ENCODE measurements around the gene REC114.

DNA sequence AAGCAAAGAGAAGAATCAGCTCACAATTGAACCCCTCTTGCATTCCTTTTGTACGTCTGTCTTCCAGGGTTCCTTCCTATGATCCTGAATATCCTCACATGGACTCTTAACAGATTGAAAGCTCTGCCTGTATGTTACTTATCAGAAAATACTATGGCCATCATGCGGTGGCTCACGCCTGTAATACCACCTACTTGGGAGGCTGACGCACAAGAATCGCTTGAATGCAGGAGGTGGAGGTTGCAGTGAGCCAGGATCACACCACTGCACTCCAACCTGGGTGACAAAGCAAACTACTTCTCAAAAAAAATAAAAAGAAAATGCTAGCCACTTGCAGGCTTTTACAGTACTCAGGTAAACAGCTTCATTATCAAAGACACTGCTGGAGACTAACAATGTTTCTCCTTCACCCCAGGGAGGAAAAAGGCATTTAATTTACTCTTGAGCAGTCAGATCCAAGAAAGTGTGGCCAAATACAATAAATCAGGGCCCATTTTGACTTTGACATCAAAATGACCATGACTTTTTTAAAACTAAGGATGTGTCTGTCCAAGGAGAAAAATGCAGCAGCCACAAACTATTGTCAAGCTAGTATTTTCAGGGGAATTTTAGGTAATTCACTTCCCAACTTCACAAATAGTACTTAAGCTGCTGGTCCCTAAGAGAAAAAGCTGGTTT, 162.9 kb downstream of the REC114 start:
- no peak for TF ChIP-seq POLR2A (IDR thresholded peaks at IDR 0.05)
- TF ChIP-seq, protein P1, sequence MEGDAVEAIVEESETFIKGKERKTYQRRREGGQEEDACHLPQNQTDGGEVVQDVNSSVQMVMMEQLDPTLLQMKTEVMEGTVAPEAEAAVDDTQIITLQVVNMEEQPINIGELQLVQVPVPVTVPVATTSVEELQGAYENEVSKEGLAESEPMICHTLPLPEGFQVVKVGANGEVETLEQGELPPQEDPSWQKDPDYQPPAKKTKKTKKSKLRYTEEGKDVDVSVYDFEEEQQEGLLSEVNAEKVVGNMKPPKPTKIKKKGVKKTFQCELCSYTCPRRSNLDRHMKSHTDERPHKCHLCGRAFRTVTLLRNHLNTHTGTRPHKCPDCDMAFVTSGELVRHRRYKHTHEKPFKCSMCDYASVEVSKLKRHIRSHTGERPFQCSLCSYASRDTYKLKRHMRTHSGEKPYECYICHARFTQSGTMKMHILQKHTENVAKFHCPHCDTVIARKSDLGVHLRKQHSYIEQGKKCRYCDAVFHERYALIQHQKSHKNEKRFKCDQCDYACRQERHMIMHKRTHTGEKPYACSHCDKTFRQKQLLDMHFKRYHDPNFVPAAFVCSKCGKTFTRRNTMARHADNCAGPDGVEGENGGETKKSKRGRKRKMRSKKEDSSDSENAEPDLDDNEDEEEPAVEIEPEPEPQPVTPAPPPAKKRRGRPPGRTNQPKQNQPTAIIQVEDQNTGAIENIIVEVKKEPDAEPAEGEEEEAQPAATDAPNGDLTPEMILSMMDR (IDR thresholded peaks at IDR 0.05): no peak
